Thyroid gland (tissue), 4 donors: Measurements from ENCODE around the gene UBE2I.

ENCODE experiments used
- POLR2A ChIP-seq, 2 donors: fragments of 450-650 bp; IDR thresholded peaks; one replicate each; pipeline ENCODE4 v1.6.1; 2017; ENCODE audit warnings: antibody characterized with exemption in 2 of 2, mild to moderate bottlenecking in 2 of 2, moderate library complexity in 1 of 2
- TF ChIP-seq, protein P1 (sequence below), 6 experiments: fragments of 200-600 bp in 3 of 6; fragments of 450-650 bp in 3 of 6; sonication (generic) in 3 of 6; IDR thresholded peaks; one replicate each; pipeline ENCODE4 v1.5.1; 2016 to 2019; ENCODE audit warnings: antibody characterized with exemption in 6 of 6, mild to moderate bottlenecking in 2 of 6, inconsistent platforms in 1 of 6, moderate library complexity in 1 of 6

DNA sequence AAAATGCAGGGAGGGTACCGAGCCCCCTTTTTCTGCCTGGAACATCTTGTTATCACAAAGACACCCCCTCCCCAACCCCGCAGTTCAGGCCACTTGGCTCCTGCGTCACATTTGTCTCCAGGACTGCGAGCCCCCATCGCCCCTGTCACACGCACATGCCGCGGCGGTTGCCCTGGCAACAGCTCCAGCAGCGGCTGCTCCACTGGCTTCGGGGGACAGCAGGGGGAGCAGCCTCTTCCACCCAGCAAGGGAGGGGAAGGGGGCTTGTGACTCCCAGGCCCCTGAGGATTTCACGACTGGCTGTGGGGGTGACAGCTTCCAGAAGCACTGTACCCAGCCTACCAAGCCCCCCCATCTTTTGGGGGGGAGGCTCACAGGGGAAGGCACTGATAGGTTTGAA lies 26.6 kb downstream of the UBE2I start:
- no peak for TF ChIP-seq POLR2A (IDR thresholded peaks at IDR 0.05)
- TF ChIP-seq, protein P1, sequence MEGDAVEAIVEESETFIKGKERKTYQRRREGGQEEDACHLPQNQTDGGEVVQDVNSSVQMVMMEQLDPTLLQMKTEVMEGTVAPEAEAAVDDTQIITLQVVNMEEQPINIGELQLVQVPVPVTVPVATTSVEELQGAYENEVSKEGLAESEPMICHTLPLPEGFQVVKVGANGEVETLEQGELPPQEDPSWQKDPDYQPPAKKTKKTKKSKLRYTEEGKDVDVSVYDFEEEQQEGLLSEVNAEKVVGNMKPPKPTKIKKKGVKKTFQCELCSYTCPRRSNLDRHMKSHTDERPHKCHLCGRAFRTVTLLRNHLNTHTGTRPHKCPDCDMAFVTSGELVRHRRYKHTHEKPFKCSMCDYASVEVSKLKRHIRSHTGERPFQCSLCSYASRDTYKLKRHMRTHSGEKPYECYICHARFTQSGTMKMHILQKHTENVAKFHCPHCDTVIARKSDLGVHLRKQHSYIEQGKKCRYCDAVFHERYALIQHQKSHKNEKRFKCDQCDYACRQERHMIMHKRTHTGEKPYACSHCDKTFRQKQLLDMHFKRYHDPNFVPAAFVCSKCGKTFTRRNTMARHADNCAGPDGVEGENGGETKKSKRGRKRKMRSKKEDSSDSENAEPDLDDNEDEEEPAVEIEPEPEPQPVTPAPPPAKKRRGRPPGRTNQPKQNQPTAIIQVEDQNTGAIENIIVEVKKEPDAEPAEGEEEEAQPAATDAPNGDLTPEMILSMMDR (IDR thresholded peaks at IDR 0.05): no peak
